Measurements from ENCODE around the gene U2SURP. TPM values are rescaled to one million over a fixed set of nuclear protein-coding genes. Genes with fewer than 3 reads are reported as not detected.

U2SURP gene
- polyA plus RNA-seq (ENCODE audit: insufficient read length in 10 of 10): 100 to 1,000 TPM in 1 of 10 donors, 10 to 100 TPM in 9; 62.9 to 105 (median 84.7) TPM
- long read RNA-seq, donor 1, full-length matches to known transcripts: 9 of 21 reads
- long read RNA-seq, donor 1, partial matches to known transcripts: 12 of 21 reads
- long read RNA-seq, donor 1, other reads (novel, unspliced or antisense): 0 of 21 reads
- long read RNA-seq, donor 2, transcript U2SURP-215 (6 exons, 588 nt): major isoform, 10 of 12 reads
- long read RNA-seq, donor 2, partial matches to known transcripts: 0 of 12 reads
- long read RNA-seq, donor 2, other reads (novel, unspliced or antisense): 0 of 12 reads
- long read RNA-seq, donor 3: 0 reads
- long read RNA-seq, donor 4, partial matches to known transcripts: 0 of 3 reads
- long read RNA-seq, donor 4, other reads (novel, unspliced or antisense): 0 of 3 reads
- long read RNA-seq, donor 5, transcript U2SURP-215 (6 exons, 588 nt): major isoform, 15 of 16 reads
- long read RNA-seq, donor 5, partial matches to known transcripts: 0 of 16 reads
- long read RNA-seq, donor 5, other reads (novel, unspliced or antisense): 0 of 16 reads
- long read RNA-seq, donor 6, transcript U2SURP-215 (6 exons, 588 nt): major isoform, 8 of 10 reads
- long read RNA-seq, donor 6, partial matches to known transcripts: 0 of 10 reads
- long read RNA-seq, donor 6, other reads (novel, unspliced or antisense): 0 of 10 reads
- long read RNA-seq, donor 7, full-length matches to known transcripts: 9 of 9 reads
- long read RNA-seq, donor 7, partial matches to known transcripts: 0 of 9 reads
- long read RNA-seq, donor 7, other reads (novel, unspliced or antisense): 0 of 9 reads
- long read RNA-seq, donor 8, transcript U2SURP-215 (6 exons, 588 nt): major isoform, 11 of 13 reads
- long read RNA-seq, donor 8, partial matches to known transcripts: 0 of 13 reads
- long read RNA-seq, donor 8, other reads (novel, unspliced or antisense): 0 of 13 reads
- long read RNA-seq, donor 9, partial matches to known transcripts: 0 of 1 reads
- long read RNA-seq, donor 9, other reads (novel, unspliced or antisense): 0 of 1 reads

DNA sequence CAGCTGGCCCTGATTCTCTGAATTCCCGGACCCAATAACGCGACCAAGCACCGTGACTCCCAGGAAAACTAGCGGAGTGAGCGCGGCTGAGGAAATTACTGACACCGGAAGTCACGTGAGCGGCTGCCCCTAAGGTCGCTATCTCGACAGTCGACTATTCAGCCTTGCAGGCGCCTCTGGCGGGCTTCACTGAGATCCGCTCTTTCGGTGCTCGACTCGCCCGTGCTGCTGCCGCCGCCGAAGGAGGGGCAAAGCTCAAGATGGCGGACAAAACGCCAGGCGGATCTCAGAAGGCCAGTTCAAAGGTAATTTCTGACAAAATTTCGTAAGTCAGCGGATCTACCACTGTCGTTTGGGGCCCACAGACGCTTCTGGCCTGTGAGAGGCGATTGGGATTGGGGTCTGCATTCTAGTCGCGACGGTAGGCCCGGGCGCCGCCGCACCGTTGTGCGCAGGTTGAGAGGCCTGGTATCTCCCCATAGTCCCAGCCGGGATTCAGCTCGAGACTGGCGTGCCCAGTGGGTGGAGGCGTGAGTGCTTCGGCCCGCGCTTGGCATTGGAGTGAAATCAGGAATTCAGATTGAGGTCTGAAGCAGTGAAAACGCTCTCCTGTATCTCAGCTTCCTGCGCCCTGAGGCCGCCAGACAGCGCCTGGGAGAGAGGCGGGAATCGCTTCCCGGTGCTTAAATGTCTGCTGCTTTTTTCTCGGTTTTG, at the start of gene U2SURP:
Gene U2SURP (plus strand): TSS at position 202 of the 714 bp plus-strand sequence. CDS start 59 bp downstream, at position 261.
- DNase-seq: peak; percentile 98 to 99 (median 98)

- DNase-seq: no peak
These were observed 49.6 kb upstream of the U2SURP start for GRCh38 chr3:142951794-142952193.

- no peak for DNase-seq
These were observed 48.8 kb upstream of the U2SURP start for GRCh38 chr3:142952272-142953193.

- no peak for DNase-seq
These were observed 47.9 kb upstream of the U2SURP start for GRCh38 chr3:142953443-142953842.

DNA sequence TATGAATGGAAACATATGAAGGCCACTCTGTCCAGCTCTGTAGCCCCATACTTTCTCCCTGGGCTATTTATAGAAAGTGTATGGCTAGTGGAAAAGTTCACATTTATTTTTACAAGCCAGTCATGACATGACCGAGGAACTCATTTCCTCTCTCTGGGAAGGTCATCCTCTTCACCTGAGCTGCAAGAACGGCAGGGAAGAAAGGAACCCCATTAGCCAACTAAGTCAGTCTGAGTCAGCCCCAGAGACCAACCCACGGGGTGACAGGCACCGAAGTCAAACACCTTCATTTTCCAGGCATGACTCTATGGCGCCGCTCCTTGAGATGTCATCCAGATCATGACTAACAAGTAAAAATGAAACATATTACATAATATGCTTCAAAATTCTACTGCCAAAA, 42.7 kb upstream of the U2SURP start:
- no peak for DNase-seq

DNA sequence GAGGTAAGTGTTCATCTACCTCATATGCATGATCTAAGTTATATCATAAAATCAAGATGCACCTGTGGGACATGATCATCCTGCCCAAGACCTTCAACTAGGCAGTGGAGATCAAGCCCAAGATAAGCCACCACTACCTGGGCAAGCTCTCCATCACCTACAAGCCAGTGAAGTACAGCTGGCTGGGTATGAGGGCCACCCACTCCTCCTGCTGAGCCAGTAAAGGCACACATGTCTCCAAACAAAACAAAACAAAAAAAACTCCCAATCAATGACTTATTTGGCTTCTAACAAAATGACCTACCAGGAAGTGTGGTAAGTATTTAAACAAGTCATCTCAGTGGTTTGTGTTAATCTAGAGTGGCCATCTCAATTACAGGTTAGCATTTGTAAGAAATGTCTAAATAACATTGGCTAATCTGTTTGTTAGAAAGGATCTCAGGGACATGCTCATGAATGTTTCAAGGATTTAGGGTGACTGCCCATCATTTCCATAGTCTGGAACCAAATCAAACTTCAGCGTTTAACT, 41.0 kb upstream of the U2SURP start:
- DNase-seq: no peak

DNA sequence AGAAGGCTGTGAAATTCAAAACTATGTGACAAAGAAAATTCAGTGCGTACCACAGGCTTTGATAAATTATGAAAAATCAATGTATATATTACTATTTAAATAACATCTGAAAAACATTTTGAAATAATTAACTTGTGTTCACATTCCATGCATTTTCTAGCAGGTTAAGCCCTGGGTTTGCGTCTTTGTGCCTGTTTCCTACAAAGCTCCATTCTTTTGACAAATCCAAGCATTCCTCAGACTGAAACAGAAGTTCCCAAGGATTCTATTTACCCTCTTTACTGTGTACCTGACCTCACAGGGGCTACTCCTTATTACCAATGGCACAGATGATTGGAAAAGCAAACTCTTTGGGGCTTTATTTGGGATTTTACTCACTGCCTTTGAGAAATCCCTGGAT, 39.8 kb upstream of the U2SURP start:
- no peak for DNase-seq

- DNase-seq: no peak
These were observed 39.2 kb upstream of the U2SURP start for GRCh38 chr3:142962175-142962519.

GRCh38 chr3:142962520-142963233, 38.7 kb upstream of the U2SURP start:
- DNase-seq: peak in 1 of 3 donors; percentile 15

GRCh38 chr3:142963234-142963515, 38.2 kb upstream of the U2SURP start:
- peak in 1 of 3 donors; percentile 18 for DNase-seq

GRCh38 chr3:142963516-142964448, 37.6 kb upstream of the U2SURP start, which contains the start of gene PAQR9:
TSS of gene PAQR9 (minus strand) at chr3:142963674. CDS start at chr3:142963336, 338 bp downstream.
- peak in 2 of 3 donors; percentile 6 to 53 for DNase-seq

DNA sequence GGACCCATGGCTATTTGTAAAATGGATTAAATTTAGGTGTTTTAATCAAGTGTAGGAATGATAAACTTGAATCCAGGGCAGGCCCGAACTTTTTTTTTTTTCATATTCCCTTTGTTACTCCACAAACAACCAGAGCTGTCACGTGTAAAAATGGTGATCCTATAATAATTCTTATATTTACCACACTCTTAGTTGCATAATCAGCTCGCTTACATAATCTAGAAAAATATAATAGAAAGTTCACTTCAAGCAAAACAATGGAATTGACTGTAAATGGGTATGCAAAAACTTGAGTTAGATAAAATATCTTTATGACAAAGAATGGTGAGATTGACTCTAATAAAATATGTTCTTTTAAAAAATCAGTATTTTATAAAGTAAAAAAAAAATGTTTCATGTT, 35.8 kb upstream of the U2SURP start:
- DNase-seq: no peak

DNA sequence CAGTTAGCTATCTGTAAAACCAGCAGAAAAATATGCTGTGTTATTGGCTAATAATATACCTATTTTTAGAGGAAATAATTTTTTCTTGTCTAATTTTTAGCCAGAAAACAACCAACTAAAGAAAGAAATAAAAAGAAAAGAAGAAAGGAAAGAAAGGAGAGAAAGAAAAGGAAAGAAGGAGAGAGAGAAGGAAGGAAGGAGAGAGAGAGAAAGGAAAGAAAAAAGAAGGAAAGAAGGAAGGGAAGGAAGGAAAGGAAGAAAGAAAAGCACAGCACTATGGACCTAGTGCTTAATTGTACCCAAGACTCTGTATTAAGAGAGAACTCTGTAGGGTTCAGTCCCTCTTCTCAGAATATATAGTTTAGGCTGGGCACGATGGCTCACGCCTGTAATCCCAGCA, 34.6 kb upstream of the U2SURP start:
- no peak for DNase-seq

DNA sequence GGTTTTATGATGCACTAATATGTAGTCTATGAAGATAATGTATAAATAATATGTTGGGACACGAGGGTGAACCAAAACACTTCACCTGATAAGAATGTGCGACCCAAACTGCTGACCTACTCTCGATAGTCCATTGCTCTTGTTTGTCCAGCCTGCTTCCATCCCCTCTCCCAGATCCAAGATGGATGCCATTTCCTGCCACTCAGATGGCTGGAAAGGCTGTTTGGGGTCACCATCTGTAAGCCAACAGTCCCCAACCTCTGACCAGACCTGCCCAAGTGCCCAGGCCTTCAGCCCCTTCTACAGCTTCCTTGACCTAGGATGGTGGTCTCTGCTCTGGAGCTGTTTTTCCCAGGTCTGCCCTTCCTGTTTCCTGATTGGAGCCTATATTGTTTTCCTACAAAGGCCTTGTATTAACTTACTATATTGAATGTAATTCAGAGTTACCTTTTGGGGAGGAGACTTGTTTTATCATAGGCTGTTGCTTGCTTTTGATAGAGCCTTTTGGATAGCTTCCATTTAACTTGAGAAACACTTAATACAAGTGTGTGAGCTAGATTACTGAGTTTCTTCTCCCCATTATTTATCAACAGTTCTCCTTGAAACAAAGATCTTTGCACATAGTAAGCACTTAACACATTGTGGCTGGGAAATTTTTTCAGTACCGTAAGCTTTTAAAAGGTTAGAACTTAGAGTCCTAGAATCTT, 32.9 kb upstream of the U2SURP start:
- DNase-seq: no peak

- no peak for DNase-seq
These were observed 29.9 kb upstream of the U2SURP start for GRCh38 chr3:142971431-142971830.

GRCh38 chr3:142972092-142972753, 29.1 kb upstream of the U2SURP start:
- DNase-seq: no peak
